HepG2 (cell line): ENCODE measurements around the gene PTK7. TPM values are rescaled to one million over a fixed set of nuclear protein-coding genes. Genes with fewer than 3 reads are reported as not detected.

Experiments
- ATAC-seq: fragments of 200-7000 bp; cut with Tn5 transposase; 3 replicates; pipeline ENCODE4 v1.9.1; 2020; ENCODE audit warnings: mild to moderate bottlenecking, moderate library complexity
- BruUV-seq: library from RNA; stranded (reverse); fragments of 400-500 nt; replicated peaks from 2 replicates; lab custom pipeline; 2021; lab: Mats Ljungman, UMichigan
- CTCF ChIA-PET: fragments of 300-600 bp; formaldehyde crosslinking; extraction: SDS; loops from one replicate; lab custom pipeline; 2021; ENCODE audit warnings: low total read pairs, inconsistent platforms, low intra/inter-chr PET ratio; lab: Yijun Ruan, JAX
- POLR2A ChIA-PET: fragments of 350-600 bp; sonication (Branson Sonifier 250); formaldehyde crosslinking; loops from one replicate; lab custom pipeline; 2020; ENCODE audit warnings: antibody characterized with exemption, inconsistent platforms; lab: Yijun Ruan, JAX
- DNase-seq: peaks from one replicate; pipeline ENCODE4 v3.0.0-alpha.2; 2015; ENCODE audit warnings: low spot score
- FAIRE-seq: peaks from 3 replicates; lab custom pipeline; 2011; peaks lifted over from hg19 to GRCh38; lab: Jason Lieb, UNC
- H2AFZ ChIP-seq: one replicate; pipeline ENCODE4 v1.6.1; 2011; ENCODE audit warnings: low read length, inconsistent platforms
- H3K27ac ChIP-seq: fragments of 300-600 bp; 3 replicates; pipeline ENCODE4 v1.8.0; 2011; ENCODE audit warnings: mixed run types, mild to moderate bottlenecking, mixed read lengths, low read length, inconsistent platforms; ENCODE audit not compliant: insufficient read depth; ENCODE audit errors: extremely low read length
- H3K27me3 ChIP-seq, 2 experiments: fragments of 200-600 bp in 1 of 2; 2 replicates in 1 of 2; 3 replicates in 1 of 2; pipeline versions ENCODE4 v1.6.0 to v1.8.0; 2011; ENCODE audit warnings: low read length in 2 of 2, mild to moderate bottlenecking in 2 of 2, moderate library complexity in 2 of 2, inconsistent platforms in 1 of 2; ENCODE audit not compliant: insufficient read depth in 2 of 2, control insufficient read depth in 1 of 2
- H3K36me3 ChIP-seq, 2 experiments: fragments of 200-600 bp in 1 of 2; replicated peaks in 1 of 2; 2 replicates in 1 of 2; 3 replicates in 1 of 2; pipeline versions ENCODE4 v1.5.1 to v1.8.0; 2011; ENCODE audit warnings: low read length in 2 of 2, inconsistent platforms in 1 of 2; ENCODE audit not compliant: insufficient read depth in 2 of 2, control insufficient read depth in 1 of 2
- H3K4me1 ChIP-seq: 2 replicates; pipeline ENCODE4 v1.5.1; 2012; ENCODE audit warnings: low read length, inconsistent platforms; ENCODE audit not compliant: insufficient read depth
- H3K4me2 ChIP-seq: 2 replicates; pipeline ENCODE4 v1.6.0; 2011; ENCODE audit warnings: low read depth, low read length, inconsistent platforms
- H3K4me3 ChIP-seq, 3 experiments: fragments of 200-600 bp in 1 of 3; sonication (generic), shearing (Covaris generic) in 1 of 3; replicated peaks in 1 of 3; 2 replicates each; pipeline ENCODE4 v1.5.1; 2011 to 2016; ENCODE audit warnings: low read length in 3 of 3, inconsistent platforms in 2 of 3, low read depth in 2 of 3, mild to moderate bottlenecking in 2 of 3, control low read depth in 1 of 3, mixed read lengths in 1 of 3; ENCODE audit not compliant: insufficient read depth in 1 of 3
- H3K79me2 ChIP-seq: one replicate; pipeline ENCODE4 v1.6.1; 2011; ENCODE audit warnings: low read length, inconsistent platforms; ENCODE audit not compliant: insufficient read depth
- H3K9ac ChIP-seq: 2 replicates; pipeline ENCODE4 v1.6.0; 2011; ENCODE audit warnings: mild to moderate bottlenecking, low read depth, low read length, inconsistent platforms; ENCODE audit not compliant: insufficient read depth
- H3K9me3 ChIP-seq: 2 replicates; pipeline ENCODE4 v1.5.1; 2012; ENCODE audit warnings: mild to moderate bottlenecking, low read length
- H4K20me1 ChIP-seq: 2 replicates; pipeline ENCODE4 v1.6.0; 2011; ENCODE audit warnings: inconsistent platforms, mild to moderate bottlenecking, low read length, moderate library complexity; ENCODE audit not compliant: insufficient read depth
- AKAP8 ChIP-seq: sonication (generic); formaldehyde crosslinking; IDR thresholded peaks from 2 replicates; pipeline ENCODE4 v1.5.1; 2020; ENCODE audit warnings: mild to moderate bottlenecking, missing genetic modification reagents
- DPF2 ChIP-seq: sonication (generic); formaldehyde crosslinking; IDR thresholded peaks from 2 replicates; pipeline ENCODE4 v1.4.0; 2020; ENCODE audit warnings: mild to moderate bottlenecking, low read depth, missing genetic modification reagents, borderline replicate concordance
- ELF1 ChIP-seq: sonication (generic); formaldehyde crosslinking; IDR thresholded peaks from 2 replicates; pipeline ENCODE4 v1.4.0; 2020; ENCODE audit warnings: missing genetic modification reagents
- HBP1 ChIP-seq: IDR thresholded peaks from 2 replicates; pipeline ENCODE4 v1.6.1; 2016; ENCODE audit warnings: low read depth, control low read depth
- JDP2 ChIP-seq: sonication (generic); formaldehyde crosslinking; IDR thresholded peaks from 2 replicates; pipeline ENCODE4 v1.8.1; 2022; ENCODE audit warnings: missing genetic modification reagents, borderline replicate concordance
- MXD1 ChIP-seq: sonication (generic); formaldehyde crosslinking; IDR thresholded peaks from 2 replicates; pipeline ENCODE4 v1.4.0; 2020; ENCODE audit warnings: mild to moderate bottlenecking, missing genetic modification reagents
- PHF20 ChIP-seq: sonication (generic); formaldehyde crosslinking; IDR thresholded peaks from 2 replicates; pipeline ENCODE4 v1.5.0; 2020; ENCODE audit warnings: mild to moderate bottlenecking, missing genetic modification reagents
- PPARG ChIP-seq: conservative IDR thresholded peaks from 2 replicates; pipeline ENCODE4 v1.6.1; 2016; ENCODE audit warnings: missing biosample characterization, missing genetic modification reagents
- RARA ChIP-seq: IDR thresholded peaks from 2 replicates; pipeline ENCODE4 v1.6.1; 2016; ENCODE audit warnings: missing genetic modification reagents, missing compliant biosample characterization
- SMYD3 ChIP-seq: sonication (generic); formaldehyde crosslinking; IDR thresholded peaks from 2 replicates; pipeline ENCODE4 v1.8.1; 2023; ENCODE audit warnings: mild to moderate bottlenecking, missing genetic modification reagents
- TCF12 ChIP-seq, 2 experiments: fragments of 450-650 bp in 1 of 2; sonication (generic) in 1 of 2; formaldehyde crosslinking in 1 of 2; IDR thresholded peaks; 2 replicates each; pipeline versions ENCODE4 v1.6.1 to v1.8.0; 2017 to 2022; ENCODE audit warnings: antibody characterized with exemption in 1 of 2, mild to moderate bottlenecking in 1 of 2, missing genetic modification reagents in 1 of 2, moderate library complexity in 1 of 2
- ZNF790 ChIP-seq: sonication (generic); formaldehyde crosslinking; IDR thresholded peaks from 2 replicates; pipeline ENCODE4 v1.8.0; 2022; ENCODE audit warnings: missing genetic modification reagents, mild to moderate bottlenecking, borderline replicate concordance
- ZSCAN29 ChIP-seq: sonication (generic); formaldehyde crosslinking; conservative IDR thresholded peaks from 2 replicates; pipeline ENCODE4 v1.4.0; 2020; ENCODE audit warnings: mild to moderate bottlenecking, missing genetic modification reagents
- WGBS: methylation state at CpG from one replicate; pipeline ENCODE4 v1.1.6; 2017; ENCODE audit warnings: low lambda C conversion rate; 5-methylcytosine and 5-hydroxymethylcytosine counted together
- in situ Hi-C: cut with HindIII; loops from 2 replicates; pipeline ENCODE4 v1.10.0; 2017; ENCODE audit warnings: low pct_unique_long_range_greater_than_20kb; ENCODE audit not compliant: extremely low pct_ligation_motif_present
- intact Hi-C: fragments of 100-400 bp; cut with micrococcal nuclease; formaldehyde crosslinking; loops from one replicate; pipeline ENCODE4 v1.10.0; 2022; ENCODE audit not compliant: unreplicated experiment
- polyA plus RNA-seq, 8 experiments: library from polyadenylated mRNA; depleted of rRNA in 3 of 8; stranded (reverse) in 7 of 8; unstranded in 1 of 8; fragments of >200 nt; fragmentation: Illumina TruSeq in 4 of 8; extraction: Trizol in 4 of 8; gene quantifications; 2 replicates each; pipeline versions ENCODE4 v1.2.1 to v1.2.3, GENCODE V29; 2011 to 2016; ENCODE audit warnings: low read depth in 4 of 8, missing spikeins in 1 of 8, mixed read lengths in 1 of 8; ENCODE audit not compliant: insufficient read depth in 1 of 8
- total RNA-seq, 5 experiments: library from RNA; depleted of rRNA; stranded (reverse); fragments of >200 nt; fragmentation: Illumina TruSeq; extraction: Trizol; gene quantifications; 2 replicates each; pipeline ENCODE4 v1.2.3, GENCODE V29; 2016; ENCODE audit warnings: low read depth in 1 of 5
- TF ChIP-seq, protein P1 (sequence below): sonication (generic); formaldehyde crosslinking; IDR thresholded peaks from 2 replicates; pipeline ENCODE4 v1.5.0; 2020; ENCODE audit warnings: missing genetic modification reagents
- TF ChIP-seq, protein P2 (sequence below): sonication (generic); formaldehyde crosslinking; IDR thresholded peaks from 2 replicates; pipeline ENCODE4 v1.8.0; 2022; ENCODE audit warnings: missing genetic modification reagents, mild to moderate bottlenecking, inconsistent platforms, borderline replicate concordance

PTK7 gene
- total and polyA plus RNA-seq, 2 of the 13 experiments (the other 11 are each of a cell fraction or from before 2014, with no cell fraction given): 98.5 to 99.8 TPM

- CTCF ChIA-PET: no interaction called here
- Histone ChIP-seq H3K4me2 (peak within 1 kb of the TSS; percentile 91), H3K79me2 (peaks cover 35% of the 10 kb centered on the region), H3K9me3 (no peaks in the 10 kb centered on the region), H3K36me3 (peaks cover 2 to 36% of the 10 kb centered on the region in 2 experiments; a peak in 4 of 5 replicates), H2AFZ (peak within 1 kb of the TSS; percentile 92), H3K4me3 (peak within 1 kb of the TSS; percentile 74 to 99 (median 93)), H3K27ac (peak within 1 kb of the TSS; percentile 91), H3K4me1 (peaks cover 37% of the 10 kb centered on the region), H4K20me1 (no peaks in the 10 kb centered on the region), H3K9ac (peak within 1 kb of the TSS; percentile 88), H3K27me3 (no peaks in the 10 kb centered on the region; a peak in 1 of 5 replicates)
- in situ Hi-C loops: no loop called here
- DNase-seq (peak; percentile 99), FAIRE-seq (peak; percentile 100), ATAC-seq (peak; percentile 82)
- no TSS peak for BruUV-seq
- POLR2A ChIA-PET: interaction anchor here (0.6 to 3.3 kb wide), 54 partner anchors 10 to 317 kb away, joined by 3 to 103 read pairs (median 6); partner anchors contain the start of genes CNPY3, CUL9, DNPH1 and GNMT
- intact Hi-C loops: loop anchor here (1.0 to 2.0 kb wide), 3 partner anchors 17 to 158 kb away; partner anchors contain the start of genes KLHDC3 and PTK7
- under 1% methylated on average over 41 of the region's 64 CpGs for WGBS
- TF ChIP-seq ZSCAN29 (CRISPR knock-in tag) (0 out of 2 replicates have a peak, but pooled peaks have one; percentile 27), ZNF790 (CRISPR knock-in tag) (0 out of 2 replicates have a peak, but pooled peaks have one; percentile 4), JDP2 (no peak), ELF1 (CRISPR knock-in tag) (peak; percentile 70), PPARG (CRISPR knock-in tag) (0 out of 2 replicates have a peak, but pooled peaks have one; percentile 13), DPF2 (CRISPR knock-in tag) (no peak; the same call in 1 of the 2 replicates), SMYD3 (CRISPR knock-in tag) (0 out of 2 replicates have a peak, but pooled peaks have one; percentile 28), AKAP8 (CRISPR knock-in tag) (peak; percentile 52; the same call in 1 of the 2 replicates), PHF20 (CRISPR knock-in tag) (peak; percentile 98), RARA (CRISPR knock-in tag) (peak; percentile 94), HBP1 (CRISPR knock-in tag) (peak; percentile 87; the same call in 1 of the 2 replicates), MXD1 (CRISPR knock-in tag) (peak; percentile 80; the same call in 1 of the 2 replicates), TCF12 (IDR thresholded peaks at IDR 0.05) (no peak), TCF12 (CRISPR knock-in tag; IDR thresholded peaks at IDR 0.05) (peak; percentile 60; the same call in 1 of the 2 replicates)
- TF ChIP-seq, protein P1, sequence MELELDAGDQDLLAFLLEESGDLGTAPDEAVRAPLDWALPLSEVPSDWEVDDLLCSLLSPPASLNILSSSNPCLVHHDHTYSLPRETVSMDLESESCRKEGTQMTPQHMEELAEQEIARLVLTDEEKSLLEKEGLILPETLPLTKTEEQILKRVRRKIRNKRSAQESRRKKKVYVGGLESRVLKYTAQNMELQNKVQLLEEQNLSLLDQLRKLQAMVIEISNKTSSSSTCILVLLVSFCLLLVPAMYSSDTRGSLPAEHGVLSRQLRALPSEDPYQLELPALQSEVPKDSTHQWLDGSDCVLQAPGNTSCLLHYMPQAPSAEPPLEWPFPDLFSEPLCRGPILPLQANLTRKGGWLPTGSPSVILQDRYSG: no peak
- TF ChIP-seq, protein P2, sequence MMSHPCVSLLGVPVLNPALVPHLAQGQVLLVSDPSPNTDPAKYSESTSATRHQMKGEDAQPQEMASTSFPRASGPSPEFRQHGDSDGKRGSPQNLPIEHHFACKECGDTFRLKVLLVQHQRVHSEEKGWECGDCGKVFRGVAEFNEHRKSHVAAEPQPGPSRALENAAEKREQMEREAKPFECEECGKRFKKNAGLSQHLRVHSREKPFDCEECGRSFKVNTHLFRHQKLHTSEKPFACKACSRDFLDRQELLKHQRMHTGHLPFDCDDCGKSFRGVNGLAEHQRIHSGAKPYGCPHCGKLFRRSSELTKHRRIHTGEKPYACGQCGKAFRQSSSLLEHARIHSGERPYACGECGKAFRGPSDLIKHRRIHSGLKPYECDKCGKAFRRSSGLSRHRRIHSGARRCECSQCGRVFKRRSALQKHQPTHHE (CRISPR knock-in tag): peak; percentile 23; the same call in 1 of the 2 replicates
Observed at GRCh38 chr6:43059168-43060033, 16.7 kb upstream of the PTK7 start, which contains the start of the genes KLC4 and MRPL2. Gene KLC4, plus strand, starts transcription at chr6:43059631. Its CDS starts 1,705 bp downstream, at chr6:43061336. Gene MRPL2, minus strand, starts transcription at chr6:43059434. Its CDS starts 53 bp downstream, at chr6:43059381.
